BLaER1 treated with 17β-estradiol and CSF1 and Interleukin-3, amounts not matched to agents 10 nM and 100 nM (cell line): ENCODE data around the gene ECHDC1.

Experiments used
- H3K27ac ChIP-seq, 11 experiments: shearing (Covaris generic); formaldehyde crosslinking; 2 replicates each; pipeline ENCODE4 v1.8.1; 2022
- H3K27me3 ChIP-seq, 11 experiments: shearing (Covaris generic); formaldehyde crosslinking; 2 replicates each; pipeline ENCODE4 v1.8.1; 2022
- H3K36me3 ChIP-seq, 11 experiments: shearing (Covaris generic); formaldehyde crosslinking; 2 replicates each; pipeline ENCODE4 v1.8.1; 2022
- H3K4me1 ChIP-seq, 10 experiments: shearing (Covaris generic); formaldehyde crosslinking; 2 replicates each; pipeline ENCODE4 v1.8.1; 2022
- H3K4me2 ChIP-seq, 11 experiments: shearing (Covaris generic); formaldehyde crosslinking; 2 replicates each; pipeline ENCODE4 v1.8.1; 2022
- H3K4me3 ChIP-seq, 10 experiments: shearing (Covaris generic); formaldehyde crosslinking; 2 replicates each; pipeline ENCODE4 v1.8.1; 2022
- H3K9ac ChIP-seq, 11 experiments: shearing (Covaris generic); formaldehyde crosslinking; 2 replicates each; pipeline ENCODE4 v1.8.1; 2022
- H3K9me3 ChIP-seq, 11 experiments: shearing (Covaris generic); formaldehyde crosslinking; replicated peaks in 1 of 11; 2 replicates each; pipeline ENCODE4 v1.8.1; 2022
- H4K20me1 ChIP-seq, 11 experiments: shearing (Covaris generic); formaldehyde crosslinking; 2 replicates each; pipeline ENCODE4 v1.8.1; 2022
- Cebpa-rat ChIP-seq, 11 experiments: shearing (Covaris generic); IDR thresholded peaks; 2 replicates each; pipeline ENCODE4 v1.8.1; 2022

The ECHDC1 gene

DNA sequence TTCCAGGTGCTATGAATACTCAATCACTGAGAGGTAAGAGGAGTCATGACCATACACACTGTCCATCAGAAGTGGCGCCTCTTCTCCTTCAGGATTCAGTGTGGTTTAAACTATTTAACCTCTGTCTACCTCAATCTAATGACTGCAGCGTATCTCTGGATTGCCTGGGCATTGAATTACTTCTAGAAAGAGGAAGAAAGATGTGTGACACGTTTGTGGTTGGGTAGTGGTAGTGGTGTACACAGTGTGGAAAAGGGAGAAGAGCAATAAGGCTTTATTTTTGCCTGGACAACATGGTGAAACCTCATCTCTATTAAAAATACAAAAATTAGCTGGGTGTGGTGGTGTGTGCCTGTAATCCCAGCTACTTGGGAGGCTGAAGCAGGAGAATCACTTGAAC lies 38.0 kb upstream of the ECHDC1 start:
- peaks cover 0 to 4% (median 0%) of the 10 kb centered on the region in 11 experiments; a peak in 1 of 22 replicates for H3K36me3 ChIP-seq
- peaks cover 0 to 10% (median 0%) of the 10 kb centered on the region in 10 experiments; a peak in 6 of 20 replicates for H3K4me1 ChIP-seq
- H3K9me3 ChIP-seq = peaks cover 0 to 14% (median 5%) of the 10 kb centered on the region in 11 experiments; a peak in 8 of 22 replicates
- H3K9ac ChIP-seq = no peak overlapping the region
- no peak overlapping the region for H3K27ac ChIP-seq
- H4K20me1 ChIP-seq = no peaks in the 10 kb centered on the region
- no peaks in the 10 kb centered on the region for H3K27me3 ChIP-seq
- no peak for TF ChIP-seq Cebpa-rat (IDR thresholded peaks at IDR 0.05)
- peak overlapping the region in 1 of 11 experiments; percentile 3; a peak in 1 of 22 replicates for H3K4me2 ChIP-seq
- H3K4me3 ChIP-seq = no peak overlapping the region

GRCh38 chr6:127376685-127377084 lies 33.3 kb upstream of the ECHDC1 start:
- no peaks in the 10 kb centered on the region for H4K20me1 ChIP-seq
- no peaks in the 10 kb centered on the region for H3K27me3 ChIP-seq
- no peak overlapping the region for H3K4me2 ChIP-seq
- no peak overlapping the region for H3K4me3 ChIP-seq
- H3K9me3 ChIP-seq = peaks cover 2 to 27% (median 13%) of the 10 kb centered on the region in 11 experiments; a peak in 17 of 22 replicates
- no peak for TF ChIP-seq Cebpa-rat (IDR thresholded peaks at IDR 0.05)
- H3K27ac ChIP-seq = no peak overlapping the region
- peaks cover 0 to 10% (median 0%) of the 10 kb centered on the region in 10 experiments; a peak in 6 of 20 replicates for H3K4me1 ChIP-seq
- no peak overlapping the region for H3K9ac ChIP-seq
- H3K36me3 ChIP-seq = peaks cover 0 to 7% (median 4%) of the 10 kb centered on the region in 11 experiments; a peak in 4 of 22 replicates

- H3K9ac ChIP-seq = no peak overlapping the region
- H3K36me3 ChIP-seq = peaks cover 0 to 25% (median 8%) of the 10 kb centered on the region in 11 experiments; a peak in 10 of 22 replicates
- peaks cover 18 to 53% (median 35%) of the 10 kb centered on the region in 11 experiments; a peak in 21 of 22 replicates for H3K9me3 ChIP-seq
- peaks cover 0 to 18% (median 6%) of the 10 kb centered on the region in 10 experiments; a peak in 10 of 20 replicates for H3K4me1 ChIP-seq
- peak overlapping the region in 1 of 11 experiments; percentile 52; a peak in 1 of 22 replicates for H3K27ac ChIP-seq
- H3K4me3 ChIP-seq = no peak overlapping the region
- TF ChIP-seq Cebpa-rat (IDR thresholded peaks at IDR 0.05) = no peak
- no peaks in the 10 kb centered on the region for H3K27me3 ChIP-seq
- no peaks in the 10 kb centered on the region for H4K20me1 ChIP-seq
- H3K4me2 ChIP-seq = peak overlapping the region in 4 of 11 experiments; percentile 24 to 59 (median 54); a peak in 6 of 22 replicates
These were observed 23.6 kb upstream of the ECHDC1 start for GRCh38 chr6:127367023-127367375.

DNA sequence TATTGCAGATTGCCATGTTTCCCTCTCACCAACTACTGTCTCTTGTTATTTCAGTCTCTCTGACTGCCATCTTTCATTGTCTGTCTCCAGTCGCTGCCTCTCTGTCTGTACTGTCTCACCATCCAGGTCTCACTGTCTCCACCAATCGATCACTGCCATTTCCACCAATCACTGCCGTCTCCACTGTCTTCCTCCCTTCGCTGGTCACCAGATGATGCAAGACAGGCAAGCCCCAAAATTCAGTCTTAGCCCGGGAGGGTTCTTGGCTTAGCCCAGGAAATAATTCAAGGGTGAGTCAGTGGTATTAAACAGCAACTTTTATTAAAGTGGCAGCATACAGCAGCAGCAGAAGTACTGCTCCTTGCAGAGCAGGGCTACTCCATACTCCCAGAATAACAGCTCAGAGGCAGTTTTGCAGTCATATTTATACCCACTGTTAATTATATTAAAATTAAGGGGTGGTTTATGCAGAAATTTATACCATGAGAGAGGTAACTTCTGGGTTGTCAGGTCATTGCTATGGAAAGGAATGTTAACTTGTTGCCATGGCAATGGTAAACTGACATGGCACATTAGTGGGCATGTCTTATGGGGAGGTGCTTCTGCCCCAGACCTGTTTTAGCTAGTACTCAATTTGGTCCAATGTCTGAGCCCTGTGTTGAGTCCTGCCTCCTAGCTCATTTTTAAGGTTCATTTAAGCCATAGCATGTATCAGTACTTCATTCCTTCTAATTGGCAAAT lies 23.0 kb upstream of the ECHDC1 start:
- Histone ChIP-seq H3K36me3 (peaks cover 0 to 25% (median 8%) of the 10 kb centered on the region in 11 experiments; a peak in 10 of 22 replicates), H3K4me2 (peak overlapping the region in 5 of 11 experiments; percentile 24 to 59 (median 49); a peak in 8 of 22 replicates), H3K4me3 (no peak overlapping the region), H3K9me3 (peaks cover 14 to 49% (median 30%) of the 10 kb centered on the region in 11 experiments; a peak in 21 of 22 replicates), H3K27me3 (no peaks in the 10 kb centered on the region), H3K27ac (peak overlapping the region in 4 of 11 experiments; percentile 12 to 71 (median 43); a peak in 6 of 22 replicates), H3K9ac (no peak overlapping the region), H4K20me1 (no peaks in the 10 kb centered on the region), H3K4me1 (peaks cover 0 to 18% (median 6%) of the 10 kb centered on the region in 10 experiments; a peak in 10 of 20 replicates)
- peak in 2 of 11 experiments; percentile 25 to 39; a peak in 1 of 22 replicates for TF ChIP-seq Cebpa-rat (IDR thresholded peaks at IDR 0.05)

GRCh38 chr6:127365874-127366273 lies 22.5 kb upstream of the ECHDC1 start:
- peaks cover 0 to 18% (median 6%) of the 10 kb centered on the region in 10 experiments; a peak in 10 of 20 replicates for H3K4me1 ChIP-seq
- no peaks in the 10 kb centered on the region for H3K27me3 ChIP-seq
- H3K4me3 ChIP-seq = no peak overlapping the region
- H3K9ac ChIP-seq = no peak overlapping the region
- peak overlapping the region in 4 of 11 experiments; percentile 12 to 71 (median 43); a peak in 6 of 22 replicates for H3K27ac ChIP-seq
- H3K4me2 ChIP-seq = peak overlapping the region in 5 of 11 experiments; percentile 24 to 59 (median 49); a peak in 8 of 22 replicates
- no peak for TF ChIP-seq Cebpa-rat (IDR thresholded peaks at IDR 0.05)
- peaks cover 0 to 25% (median 9%) of the 10 kb centered on the region in 11 experiments; a peak in 10 of 22 replicates for H3K36me3 ChIP-seq
- no peaks in the 10 kb centered on the region for H4K20me1 ChIP-seq
- peaks cover 11 to 43% (median 25%) of the 10 kb centered on the region in 11 experiments; a peak in 21 of 22 replicates for H3K9me3 ChIP-seq

DNA sequence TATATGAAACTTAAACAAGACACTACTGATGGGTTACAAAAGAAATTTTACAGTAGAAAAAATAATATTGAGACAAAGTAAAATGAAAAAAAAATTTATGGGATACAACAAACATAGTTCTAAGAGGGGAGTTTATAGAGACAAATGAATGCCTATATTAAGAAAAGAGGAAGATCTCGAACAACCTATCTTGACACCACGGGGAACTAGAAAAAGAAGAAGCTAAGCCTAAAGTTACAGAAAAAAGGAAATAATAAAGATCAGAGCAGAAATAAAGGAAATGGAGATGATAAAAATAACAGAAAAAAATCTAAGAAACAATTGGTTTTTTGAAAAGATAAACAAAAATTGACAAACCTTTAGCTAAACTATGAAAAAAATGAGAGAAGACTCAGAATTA lies 9.1 kb upstream of the ECHDC1 start:
- H3K27ac ChIP-seq = peak overlapping the region in 5 of 11 experiments; percentile 22 to 68 (median 54); a peak in 9 of 22 replicates
- TF ChIP-seq Cebpa-rat (IDR thresholded peaks at IDR 0.05) = no peak
- H3K4me1 ChIP-seq = peaks cover 0 to 21% (median 13%) of the 10 kb centered on the region in 10 experiments; a peak in 15 of 20 replicates

DNA sequence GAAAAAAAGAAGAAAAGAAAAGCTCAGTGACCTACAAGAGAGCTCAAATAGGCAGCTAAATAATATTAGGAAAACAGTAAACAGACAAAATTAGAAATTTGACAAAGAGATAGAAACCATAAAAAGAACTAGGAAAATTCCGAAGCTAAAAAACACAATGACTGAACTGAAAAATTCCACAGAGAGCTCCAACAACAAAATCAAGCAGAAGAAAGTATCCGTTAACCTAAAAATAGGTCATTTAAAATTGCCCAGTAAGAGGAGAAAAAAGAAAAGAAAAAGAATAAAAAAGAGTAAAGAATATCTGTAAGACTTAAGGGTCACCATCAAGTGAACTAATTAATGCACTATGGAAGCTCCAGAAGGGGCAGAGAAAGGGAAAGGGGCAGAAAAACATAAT lies 6.6 kb upstream of the ECHDC1 start:
- no peak overlapping the region for H3K9ac ChIP-seq
- H3K4me3 ChIP-seq = no peak overlapping the region
- no peaks in the 10 kb centered on the region for H4K20me1 ChIP-seq
- peaks cover 18 to 68% (median 56%) of the 10 kb centered on the region in 11 experiments for H3K9me3 ChIP-seq
- no peak overlapping the region for H3K27ac ChIP-seq
- no peak for TF ChIP-seq Cebpa-rat (IDR thresholded peaks at IDR 0.05)
- H3K4me2 ChIP-seq = no peak overlapping the region
- H3K27me3 ChIP-seq = no peaks in the 10 kb centered on the region
- peaks cover 0 to 50% (median 24%) of the 10 kb centered on the region in 11 experiments; a peak in 19 of 22 replicates for H3K36me3 ChIP-seq
- H3K4me1 ChIP-seq = peaks cover 0 to 43% (median 13%) of the 10 kb centered on the region in 10 experiments; a peak in 15 of 20 replicates

More for the DNA sequence above, 9.1 kb upstream of the ECHDC1 start:
- H3K4me2 ChIP-seq = peak overlapping the region in 7 of 11 experiments; percentile 28 to 84 (median 63); a peak in 11 of 22 replicates
- peaks cover 20 to 60% (median 54%) of the 10 kb centered on the region in 11 experiments for H3K9me3 ChIP-seq
- no peaks in the 10 kb centered on the region for H4K20me1 ChIP-seq
- no peak overlapping the region; a peak in 1 of 22 replicates for H3K9ac ChIP-seq
- peaks cover 0 to 33% (median 13%) of the 10 kb centered on the region in 11 experiments; a peak in 17 of 22 replicates for H3K36me3 ChIP-seq
- no peaks in the 10 kb centered on the region for H3K27me3 ChIP-seq
- H3K4me3 ChIP-seq = no peak overlapping the region

GRCh38 chr6:127348028-127348661 lies 4.7 kb upstream of the ECHDC1 start:
- peaks cover 0 to 35% (median 20%) of the 10 kb centered on the region in 11 experiments; a peak in 19 of 22 replicates for H3K36me3 ChIP-seq
- H3K9ac ChIP-seq = no peak overlapping the region
- TF ChIP-seq Cebpa-rat (IDR thresholded peaks at IDR 0.05) = no peak
- H3K27me3 ChIP-seq = no peaks in the 10 kb centered on the region
- no peak overlapping the region for H3K4me2 ChIP-seq
- H3K9me3 ChIP-seq = peaks cover 13 to 49% (median 39%) of the 10 kb centered on the region in 11 experiments
- H4K20me1 ChIP-seq = no peaks in the 10 kb centered on the region
- H3K27ac ChIP-seq = peak overlapping the region in 3 of 11 experiments; percentile 35 to 60 (median 38); a peak in 3 of 22 replicates
- H3K4me3 ChIP-seq = no peak overlapping the region
- H3K4me1 ChIP-seq = peaks cover 6 to 47% (median 19%) of the 10 kb centered on the region in 10 experiments; a peak in 19 of 20 replicates
